GM18907 (cell line): ENCODE data around the gene USP49.
"Not testable (repeated sequence)": the region's sequence is repeated elsewhere in the genome, so short reads cannot be mapped to it uniquely, and the experiment has no call there.

Source experiments
- ATAC-seq: cut with Tn5 transposase; IDR thresholded peaks from one replicate; pipeline ENCODE4 v1.9.1; 2021; ENCODE audit warnings: mild to moderate bottlenecking, moderate library complexity; ENCODE audit not compliant: unreplicated experiment

The USP49 gene

DNA sequence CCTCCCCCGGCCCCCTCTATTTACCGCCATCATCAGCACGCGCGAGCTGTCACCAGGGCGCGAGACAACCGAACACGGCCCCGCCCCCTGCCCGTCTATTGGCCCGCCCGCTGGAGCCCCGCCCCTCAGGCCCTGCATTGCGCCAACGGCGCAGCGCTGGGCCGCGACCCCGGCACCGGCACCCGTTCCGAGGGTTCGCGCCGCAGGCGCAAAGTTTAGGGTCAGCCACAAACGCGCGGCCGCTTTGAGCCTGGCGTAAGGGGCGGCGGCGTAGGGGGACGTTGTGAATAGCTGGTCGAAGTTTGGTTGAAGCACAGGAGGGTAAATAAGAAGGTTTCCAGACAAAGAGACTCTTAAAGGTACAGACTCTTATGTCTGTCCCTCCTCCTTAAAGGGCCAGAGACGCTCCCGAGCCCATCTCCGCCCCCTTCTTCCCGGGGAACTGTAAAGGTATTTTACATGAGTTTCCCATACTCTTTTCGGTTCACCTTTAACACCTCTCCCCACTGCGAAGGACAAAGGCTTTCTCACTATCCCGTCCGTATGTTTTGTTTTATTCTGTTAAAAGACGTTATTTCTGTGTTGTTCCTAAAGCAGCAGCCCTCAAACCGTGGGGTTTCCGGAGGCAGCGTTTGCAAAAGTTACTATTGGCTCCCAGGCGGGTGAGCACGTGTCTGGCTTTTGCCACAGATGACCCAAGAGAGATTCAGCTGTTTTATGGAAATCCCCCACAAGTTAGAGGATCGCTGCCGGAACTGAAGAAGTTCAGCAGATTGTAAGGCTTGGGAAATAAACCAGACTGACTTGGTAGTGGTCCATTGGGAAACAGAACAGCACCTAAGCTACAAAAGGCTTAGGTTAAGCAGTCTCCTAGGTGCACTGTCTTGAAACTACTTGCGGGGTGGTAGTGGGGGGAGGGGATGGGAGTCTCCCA is at the start of gene USP49:
USP49 (minus strand) TSS at position 76 of the 934 bp plus-strand sequence. CDS start 88,392 bp downstream, outside the sequence.
- ATAC-seq: peak; percentile 83

DNA sequence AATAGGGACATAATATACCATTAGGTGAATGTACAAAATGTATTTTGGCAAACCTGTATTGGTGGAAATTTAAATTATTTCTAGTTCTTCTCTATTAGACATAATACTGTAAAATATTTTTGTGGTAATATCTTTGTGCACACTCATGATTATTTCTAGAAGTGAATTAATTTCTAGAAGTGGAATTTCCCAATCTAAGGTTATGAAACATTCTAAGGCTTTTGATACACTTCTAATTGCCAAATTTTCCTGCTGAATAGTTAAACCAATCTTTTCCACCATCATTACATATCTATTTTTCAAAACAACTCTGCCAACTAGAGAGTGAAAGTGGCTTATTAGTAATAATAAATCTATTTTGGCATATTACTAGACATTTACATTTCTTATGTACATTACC is 48.3 kb upstream of the USP49 start:
- no peak for ATAC-seq

DNA sequence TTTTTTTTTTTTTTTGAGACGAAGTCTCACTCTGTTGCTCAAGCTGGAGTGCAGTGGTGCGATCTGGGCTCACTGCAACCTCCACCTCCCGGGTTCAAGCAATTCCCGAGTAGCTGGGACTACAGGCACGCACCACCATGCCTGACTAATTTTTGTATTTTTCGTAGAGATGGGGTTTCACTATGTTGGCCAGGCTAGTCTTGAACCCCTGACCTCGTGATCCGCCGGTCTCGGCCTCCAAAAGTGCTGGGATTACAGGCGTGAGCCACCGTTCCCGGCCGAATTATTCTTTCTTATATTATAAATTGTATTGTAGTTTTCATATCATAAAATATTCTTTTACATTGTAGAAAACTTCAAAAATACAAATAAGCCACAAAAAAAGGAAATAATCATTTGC is 47.7 kb upstream of the USP49 start:
- not testable (repeated sequence) for ATAC-seq

DNA sequence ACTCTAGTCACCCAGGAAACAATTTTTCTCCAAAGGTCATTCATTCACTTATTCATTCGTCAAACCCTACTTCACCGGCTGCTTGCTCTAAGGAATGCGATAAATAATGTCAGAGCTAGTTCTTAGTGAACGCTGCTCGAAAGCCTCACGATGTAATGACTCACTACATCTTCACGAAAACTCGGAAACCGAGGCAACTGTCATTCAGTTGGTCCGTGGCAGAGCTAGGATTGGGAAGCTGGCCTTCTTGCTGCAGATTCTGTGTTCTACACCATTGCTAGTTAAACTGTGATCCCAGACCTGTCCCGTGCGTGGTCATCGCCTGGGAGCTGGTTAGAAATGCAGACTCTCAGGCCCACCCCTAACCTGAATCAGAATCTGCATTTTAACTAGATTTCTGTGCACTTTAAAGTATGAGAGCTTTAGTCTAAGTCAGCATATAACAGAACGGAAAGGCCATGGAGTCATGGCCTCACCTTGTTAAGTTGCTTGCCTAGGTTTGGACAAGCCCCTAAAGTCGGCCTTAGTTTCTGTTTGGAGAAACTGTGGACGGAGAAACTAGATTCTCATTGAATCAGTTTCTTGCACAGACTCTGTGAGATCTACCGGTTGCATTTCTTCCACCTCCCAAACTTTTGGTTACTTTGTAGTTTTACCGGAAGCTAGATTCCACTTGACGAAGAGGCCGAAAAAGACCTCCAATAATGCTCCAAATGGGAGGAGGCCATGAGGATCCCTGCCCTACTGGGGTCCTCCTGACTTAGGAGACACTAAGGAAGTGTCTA is 47.1 kb upstream of the USP49 start:
- no peak for ATAC-seq

DNA sequence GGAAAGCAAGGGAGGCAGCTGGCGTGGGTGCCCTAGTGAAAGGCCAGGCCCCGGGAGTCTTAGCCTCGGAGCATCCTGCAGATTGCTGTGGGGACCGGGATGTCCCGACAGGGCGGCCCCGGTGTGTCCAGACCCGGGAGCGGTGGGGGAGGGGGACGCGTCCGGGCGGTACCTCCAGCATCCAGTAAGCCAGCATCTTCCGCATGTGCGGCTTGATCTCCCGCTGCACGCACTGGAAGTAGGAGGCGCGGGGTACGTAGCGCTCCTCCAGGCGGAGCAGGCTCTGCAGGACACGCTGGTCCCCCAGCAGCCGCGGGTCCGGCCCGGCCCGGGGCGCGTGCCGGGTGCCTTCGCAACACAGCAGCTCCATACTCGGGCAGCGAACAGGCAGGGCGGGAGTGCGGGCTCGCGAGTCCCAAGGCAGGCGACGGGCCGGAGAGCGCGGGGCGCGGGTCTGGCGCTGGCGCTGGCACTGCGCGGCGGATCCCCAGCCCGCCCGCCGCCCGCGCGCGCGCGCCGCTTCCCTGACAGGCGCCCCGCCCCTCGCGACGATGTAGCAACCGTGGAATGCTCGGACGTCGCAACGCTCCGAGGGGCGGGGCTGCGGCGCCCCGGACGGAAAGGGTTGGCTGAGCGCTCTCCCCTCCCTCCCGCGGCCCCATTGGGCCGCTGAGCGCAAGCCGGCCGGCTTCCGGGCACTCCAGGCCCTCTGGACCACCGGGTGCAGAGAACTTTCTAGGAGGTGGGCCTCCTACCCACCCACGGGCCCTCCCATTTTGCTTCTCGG is 46.3 kb upstream of the USP49 start, which contains the start of gene CCND3:
CCND3 (minus strand) TSS at position 529 of the 787 bp plus-strand sequence; CDS start at position 370, 159 bp downstream.
- ATAC-seq: peak; percentile 80

DNA sequence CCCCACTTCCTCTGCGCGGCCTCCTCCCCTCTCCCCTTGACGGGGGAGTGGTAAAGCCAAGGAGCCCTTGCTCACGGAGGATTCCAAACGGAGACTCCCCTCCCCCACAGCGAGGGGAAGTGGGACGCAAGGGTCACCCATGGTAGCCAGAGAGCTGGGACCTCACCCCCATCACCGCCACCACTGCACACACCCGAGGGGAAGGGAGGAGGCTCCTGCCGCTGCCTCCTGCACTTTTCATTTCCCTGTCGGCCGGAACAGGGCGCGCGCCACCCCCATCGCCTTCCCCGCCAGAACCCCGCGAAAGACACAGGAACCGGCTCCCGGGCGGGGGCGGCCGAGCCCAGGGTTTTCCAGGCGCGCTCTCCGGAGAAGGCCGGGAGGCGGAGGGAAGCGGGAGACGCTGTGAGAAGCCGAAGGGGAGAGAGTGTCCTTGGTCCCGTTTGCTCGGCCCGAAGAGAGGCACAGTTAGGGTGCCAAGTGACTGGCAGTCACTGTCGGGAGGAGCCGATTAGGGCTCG is 45.6 kb upstream of the USP49 start:
- ATAC-seq: peak; percentile 12

DNA sequence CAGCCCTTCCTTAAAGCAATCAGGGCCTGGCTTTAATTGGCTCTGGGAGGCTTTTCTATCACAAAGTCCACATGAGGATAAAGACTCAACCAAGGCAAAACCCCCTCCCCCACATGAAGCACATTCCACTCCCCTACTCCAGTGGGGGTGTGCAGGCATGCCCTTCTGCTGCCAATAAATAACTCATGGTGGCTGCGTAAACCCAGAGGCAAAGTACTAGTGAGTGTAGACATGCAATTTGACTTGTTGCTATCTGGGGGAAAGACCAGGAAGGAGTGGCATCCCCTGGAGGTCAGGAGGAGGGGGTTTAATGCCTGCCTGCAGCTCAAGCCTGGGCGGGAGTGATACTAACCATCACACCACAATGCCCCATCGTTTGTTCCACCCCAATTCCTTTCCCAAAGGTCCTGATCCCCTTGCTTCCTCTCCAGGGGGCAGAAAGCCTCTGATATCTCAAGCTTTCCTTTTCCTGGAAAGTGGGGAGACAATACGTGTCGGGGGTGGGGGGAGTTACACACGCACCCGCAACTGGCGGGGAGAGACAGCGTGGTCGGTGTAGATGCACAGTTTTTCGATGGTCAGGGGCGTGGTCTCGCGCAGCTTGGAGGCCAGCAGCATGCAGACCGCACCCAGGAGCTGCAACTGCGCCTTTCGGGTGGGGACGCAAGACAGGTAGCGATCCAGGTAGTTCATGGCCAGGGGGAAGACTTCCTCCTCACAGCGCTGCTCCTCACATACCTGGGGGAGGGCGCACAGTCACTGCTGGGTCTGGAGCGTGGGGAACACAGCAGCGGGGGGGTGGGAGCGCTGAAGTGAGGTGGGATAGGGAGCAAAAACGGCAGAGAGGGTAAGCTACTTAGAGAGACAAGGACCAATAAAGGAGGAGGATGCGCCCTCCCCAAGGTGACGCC is 44.9 kb upstream of the USP49 start:
- no peak for ATAC-seq

DNA sequence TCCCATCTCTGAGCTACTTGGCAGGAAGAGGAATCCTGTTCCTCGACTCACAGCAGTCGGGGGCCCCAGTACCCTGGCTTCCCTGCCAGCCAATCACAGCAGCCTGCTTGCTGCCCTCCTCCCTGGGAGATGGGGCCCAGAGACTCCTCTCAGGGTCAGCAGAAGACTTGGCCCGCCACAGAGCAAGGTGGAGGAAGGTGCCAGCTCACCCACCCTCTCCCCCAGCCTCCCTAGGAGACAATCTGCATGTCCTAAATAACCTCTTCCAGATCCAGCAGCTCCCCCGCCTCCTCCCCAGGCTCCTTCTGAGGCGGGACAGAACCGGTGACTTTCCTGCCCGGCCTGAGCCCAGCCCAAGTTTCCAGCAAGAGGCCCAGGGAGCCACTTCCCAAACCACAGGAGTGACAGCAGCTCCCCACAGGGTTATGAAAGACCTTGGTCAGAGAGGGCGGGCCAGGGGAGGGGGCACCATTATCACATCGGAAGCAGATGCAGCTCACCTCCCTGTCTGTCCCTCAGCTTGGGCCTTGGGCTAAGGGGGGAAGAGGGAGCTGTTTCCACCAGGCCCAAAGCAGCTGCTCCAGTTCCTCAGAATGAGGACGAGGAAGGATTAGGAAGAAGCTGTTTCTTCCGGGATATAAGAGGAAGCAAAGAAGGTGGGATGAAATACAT is 44.1 kb upstream of the USP49 start:
- no peak for ATAC-seq

DNA sequence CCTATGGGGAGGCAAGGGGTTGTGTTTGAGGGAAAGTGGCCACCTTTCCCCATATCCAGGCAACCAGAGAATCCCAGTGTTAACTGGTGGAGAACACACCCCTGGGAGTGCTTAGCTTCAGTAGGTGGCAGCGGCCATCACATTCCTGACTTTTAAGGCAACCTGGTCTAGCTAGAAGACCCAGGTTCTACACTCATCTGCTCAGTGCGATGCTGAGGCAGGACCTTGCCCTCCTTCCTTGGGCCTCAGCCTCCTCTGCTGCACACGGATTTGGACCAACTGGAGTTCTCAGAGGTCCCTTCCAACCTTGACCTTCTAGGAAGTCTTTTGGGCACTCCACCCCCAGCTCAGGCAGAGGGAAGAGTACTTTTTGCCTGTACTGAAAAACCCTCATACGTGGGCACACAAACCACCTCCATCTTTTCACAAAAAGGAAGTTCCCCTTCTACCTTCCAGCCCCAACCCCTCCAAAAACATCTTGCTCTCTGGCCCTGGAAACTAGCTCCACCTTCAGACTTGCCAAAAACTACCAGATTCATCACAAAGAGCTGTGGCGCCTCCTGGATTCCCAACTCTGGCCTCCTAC is 43.5 kb upstream of the USP49 start:
- ATAC-seq: no peak

DNA sequence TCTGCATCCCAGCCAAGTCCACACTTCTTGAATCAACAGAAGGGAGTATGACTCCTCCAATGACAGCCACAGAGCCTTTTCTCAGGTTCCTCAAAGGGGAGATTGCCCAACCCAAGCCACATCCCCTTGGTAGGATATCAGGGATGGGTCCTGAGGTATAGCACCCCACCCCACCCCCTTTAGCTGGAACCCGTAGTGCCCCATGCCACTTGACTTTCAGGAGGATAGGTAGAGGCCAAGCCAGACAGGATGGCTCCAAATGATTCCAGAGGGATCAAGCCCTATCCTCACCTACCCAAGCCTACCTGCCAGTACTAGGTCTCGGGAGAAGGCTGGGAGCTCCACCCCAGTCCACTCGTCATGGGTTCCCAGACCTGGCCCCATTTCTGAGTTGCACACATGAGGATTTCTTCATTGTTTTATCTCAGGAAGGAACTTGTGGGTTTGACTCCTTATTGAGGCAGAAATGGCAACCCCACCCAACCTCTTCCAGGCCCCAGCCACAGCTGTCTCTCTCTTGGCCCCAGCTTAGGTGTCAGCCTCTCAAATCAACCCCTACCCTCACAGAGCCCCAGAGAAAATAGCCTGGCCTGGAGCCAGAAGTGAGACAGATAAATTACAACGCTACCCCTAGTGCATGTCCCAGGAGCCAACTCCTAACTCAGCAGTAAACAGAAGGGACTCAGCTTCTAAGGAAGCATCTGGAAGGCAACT is 42.8 kb upstream of the USP49 start:
- no peak for ATAC-seq

DNA sequence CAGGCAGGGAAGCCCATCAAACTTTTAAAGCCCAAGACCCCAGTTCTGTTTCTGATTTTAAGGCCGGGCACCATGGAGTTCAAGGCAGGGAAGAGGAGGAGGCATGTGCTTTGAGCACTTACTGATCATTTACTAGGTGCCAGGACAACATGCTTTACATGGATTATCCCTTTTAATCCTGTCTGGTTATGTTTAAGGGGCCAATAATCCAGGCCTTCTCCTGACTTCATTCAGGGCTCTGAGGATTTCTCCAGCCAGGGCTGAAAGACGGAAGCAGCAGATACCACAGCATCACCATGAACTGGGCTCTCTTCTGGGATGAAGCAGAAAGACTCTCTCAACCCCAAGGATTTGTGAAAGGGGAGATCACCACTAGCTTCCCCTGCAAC is 42.3 kb upstream of the USP49 start:
- no peak for ATAC-seq

DNA sequence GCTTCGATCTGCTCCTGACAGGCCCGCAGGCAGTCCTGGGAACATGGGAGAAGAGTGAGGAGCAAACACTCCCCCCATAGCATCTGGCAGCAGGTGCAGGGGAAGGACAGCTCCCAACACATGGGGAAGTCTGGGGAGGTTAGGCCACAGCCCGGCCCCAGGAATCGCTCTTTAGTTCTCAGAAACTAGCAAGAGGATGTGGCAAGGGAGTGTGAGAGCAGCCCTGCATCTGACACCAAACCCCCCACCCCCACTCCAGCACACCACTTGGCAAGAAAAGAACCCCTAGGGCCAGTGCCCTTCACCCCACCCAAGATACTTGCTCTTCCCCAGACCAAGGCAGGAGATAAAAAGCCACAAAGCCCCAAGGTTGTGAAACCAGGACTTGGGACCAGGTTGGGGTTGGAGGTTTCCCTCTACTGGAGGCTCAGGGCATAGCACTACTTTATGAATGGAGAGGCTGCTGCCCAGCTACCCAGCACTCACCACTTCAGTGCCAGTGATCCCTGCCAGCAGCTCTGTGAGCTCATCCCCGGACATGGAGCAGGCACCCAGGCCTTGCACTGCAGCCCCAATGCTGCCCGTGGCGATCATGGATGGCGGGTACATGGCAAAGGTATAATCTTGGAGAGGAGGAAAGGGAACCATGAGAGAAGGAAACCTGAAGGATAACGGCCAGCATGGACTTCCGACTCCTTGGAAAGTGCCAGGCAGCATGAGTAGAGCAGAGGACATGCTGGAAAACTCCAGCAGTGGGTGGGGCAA is 41.1 kb upstream of the USP49 start:
- peak; percentile 47 for ATAC-seq

DNA sequence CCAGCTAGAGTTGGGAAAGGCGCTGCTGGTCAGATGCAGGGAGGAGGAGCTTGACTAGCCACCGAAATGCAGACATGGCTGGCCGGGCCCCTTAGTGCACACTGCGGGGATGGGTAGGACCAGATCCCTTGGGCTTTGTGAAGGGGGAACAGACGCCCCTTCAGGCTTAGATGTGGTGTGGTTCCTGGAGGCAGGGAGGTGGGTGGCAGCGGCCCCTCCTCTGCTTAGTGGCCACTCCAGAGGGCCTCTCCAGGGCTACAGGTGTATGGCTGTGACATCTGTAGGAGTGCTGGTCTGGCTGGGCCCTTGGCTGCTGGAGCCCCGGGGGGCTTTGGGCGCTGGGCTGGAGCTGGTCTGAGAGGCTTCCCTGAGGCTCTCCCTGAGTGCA is 40.5 kb upstream of the USP49 start:
- ATAC-seq: no peak

DNA sequence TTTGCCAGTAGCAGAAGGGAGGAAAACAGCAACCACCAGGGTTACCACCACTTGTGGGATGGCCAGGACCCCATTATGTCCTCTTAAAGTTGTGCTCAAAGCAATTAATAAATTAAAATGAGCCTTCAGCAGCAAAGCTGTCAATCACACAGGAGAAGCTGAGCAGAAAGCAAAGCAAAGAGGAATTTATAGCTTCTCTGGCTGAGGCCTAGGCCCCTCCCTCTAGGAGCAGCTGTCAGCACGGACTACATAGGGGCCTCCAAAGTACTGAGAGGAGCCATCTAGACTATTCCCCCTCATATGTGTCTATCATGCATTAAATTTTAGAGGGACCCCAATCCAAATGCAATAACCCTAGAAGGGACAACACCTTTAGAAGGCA is 40.0 kb upstream of the USP49 start:
- ATAC-seq: no peak

DNA sequence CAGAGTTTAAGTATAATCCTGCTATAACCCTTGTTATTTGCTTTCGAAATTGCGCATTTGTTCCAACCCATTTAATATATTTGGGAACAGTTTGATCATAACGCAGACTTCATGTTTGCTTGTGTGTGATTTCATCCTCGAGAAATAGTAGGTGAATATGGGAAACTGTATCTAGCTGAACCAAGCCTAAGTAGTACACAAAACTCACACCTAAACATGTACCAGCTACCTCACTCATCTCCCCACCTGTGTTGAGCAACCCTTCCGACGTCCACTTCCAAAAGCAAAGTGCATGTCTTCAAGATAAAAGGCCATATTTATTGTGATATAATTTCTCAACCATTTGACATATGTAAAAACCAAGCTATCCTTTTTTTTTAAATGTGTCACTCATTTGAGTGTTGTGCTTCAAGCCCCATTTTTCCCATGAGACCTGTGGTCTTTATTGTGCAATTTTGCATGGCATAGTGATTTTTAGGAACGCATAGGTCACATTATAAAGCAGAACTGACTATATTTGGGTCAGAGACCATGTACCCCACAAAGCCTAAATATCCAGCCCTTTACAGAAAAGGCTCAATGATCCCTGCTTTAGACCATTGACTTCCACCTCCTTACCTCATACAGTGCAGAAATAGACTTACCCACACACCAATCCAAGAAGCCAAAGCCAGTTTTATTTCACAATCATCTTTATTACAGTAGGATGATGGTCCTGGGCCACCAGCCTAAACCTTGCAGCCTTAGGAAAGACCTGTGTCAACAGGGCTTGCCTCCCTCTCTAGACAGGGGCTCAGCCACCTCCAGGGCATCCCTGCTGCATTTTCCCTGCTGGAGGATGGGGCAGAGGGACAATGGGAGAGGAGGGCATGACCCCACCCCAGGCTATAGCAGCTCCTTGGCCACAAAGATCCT is 39.4 kb upstream of the USP49 start:
- ATAC-seq: no peak

DNA sequence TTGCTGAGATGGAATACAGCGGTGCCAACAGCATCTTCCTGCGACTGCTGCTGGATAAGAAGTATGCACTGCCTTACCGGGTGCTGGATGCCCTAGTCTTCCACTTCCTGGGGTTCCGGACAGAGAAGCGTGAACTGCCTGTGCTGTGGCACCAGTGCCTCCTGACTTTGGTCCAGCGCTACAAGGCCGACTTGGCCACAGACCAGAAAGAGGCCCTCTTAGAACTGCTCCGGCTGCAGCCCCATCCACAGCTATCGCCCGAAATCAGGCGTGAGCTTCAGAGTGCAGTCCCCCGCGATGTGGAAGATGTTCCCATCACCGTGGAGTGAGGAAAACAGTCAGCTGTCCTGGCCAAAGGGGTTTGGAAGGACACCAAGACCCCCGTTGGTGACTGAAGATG is 37.2 kb upstream of the USP49 start:
- ATAC-seq: no peak
